HG03565 (cell line): ENCODE measurements around the gene HEBP1.
A peak's percentile ranks its signal among the peaks of the same experiment; 100 is the strongest.
"Not testable (repeated sequence)": the region's sequence is repeated elsewhere in the genome, so short reads cannot be mapped to it uniquely, and the experiment has no call there.

Source experiments
- ATAC-seq: cut with Tn5 transposase; IDR thresholded peaks from one replicate; pipeline ENCODE4 v1.9.1; 2021; ENCODE audit warnings: mild to moderate bottlenecking, moderate library complexity; ENCODE audit not compliant: unreplicated experiment

Gene HEBP1

GRCh38 chr12:12999959-13000615, at the start of gene HEBP1:
TSS of gene HEBP1 (minus strand) at chr12:13000265. CDS start at chr12:13000114, 151 bp downstream.
- ATAC-seq, result peak; percentile 59

- no peak for ATAC-seq
Measured at GRCh38 chr12:13049816-13050215, 49.8 kb upstream of the HEBP1 start.

GRCh38 chr12:13046964-13047363, 46.9 kb upstream of the HEBP1 start:
- ATAC-seq, result peak; percentile 42

- no peak for ATAC-seq
Measured at GRCh38 chr12:13045816-13046215, 45.8 kb upstream of the HEBP1 start.

- no peak for ATAC-seq
Measured at GRCh38 chr12:13044906-13045299, 44.8 kb upstream of the HEBP1 start.

GRCh38 chr12:13044002-13044905, 44.2 kb upstream of the HEBP1 start, which contains the start of gene FAM234B:
TSS of gene FAM234B (plus strand) at chr12:13044381. CDS start at chr12:13044404, 23 bp downstream.
- ATAC-seq, result peak; percentile 76

- no peak for ATAC-seq
Measured at GRCh38 chr12:13042666-13043230, 42.7 kb upstream of the HEBP1 start.

- no peak for ATAC-seq
Measured at GRCh38 chr12:13041224-13041623, 41.2 kb upstream of the HEBP1 start.

GRCh38 chr12:13039328-13039956, 39.4 kb upstream of the HEBP1 start:
- ATAC-seq, result no peak

- no peak for ATAC-seq
Measured at GRCh38 chr12:13038491-13039161, 38.6 kb upstream of the HEBP1 start.

- ATAC-seq, result no peak
Measured at GRCh38 chr12:13036881-13037280, 36.8 kb upstream of the HEBP1 start.

GRCh38 chr12:13035335-13035734, 35.3 kb upstream of the HEBP1 start:
- not testable (repeated sequence) for ATAC-seq

GRCh38 chr12:13033476-13033875, 33.4 kb upstream of the HEBP1 start:
- ATAC-seq, result no peak

GRCh38 chr12:13032164-13032563, 32.1 kb upstream of the HEBP1 start:
- no peak for ATAC-seq

- no peak for ATAC-seq
Measured at GRCh38 chr12:13030541-13031291, 30.7 kb upstream of the HEBP1 start.

GRCh38 chr12:13028825-13029570, 28.9 kb upstream of the HEBP1 start:
- ATAC-seq, result no peak

- no peak for ATAC-seq
Measured at GRCh38 chr12:13027508-13027907, 27.4 kb upstream of the HEBP1 start.

- ATAC-seq, result no peak
Measured at GRCh38 chr12:13027032-13027431, 27.0 kb upstream of the HEBP1 start.

GRCh38 chr12:13026286-13026685, 26.2 kb upstream of the HEBP1 start:
- ATAC-seq, result no peak
